ENCODE data around the gene OR6J1. TPM values are rescaled to one million over a fixed set of nuclear protein-coding genes. Genes with fewer than 3 reads are reported as not detected.

OR6J1 gene
- total RNA-seq, 1 donor from 2014 or later, result not detected

GRCh38 chr14:22656945-22657731 lies 13.0 kb upstream of the OR6J1 start:
- DNase-seq (ENCODE audit: low read depth), result peak; percentile 51
- Histone ChIP-seq H3K4me3 (ENCODE audit: low read depth, low read length) (no peak overlapping the region), H3K27me3 (ENCODE audit: control insufficient read depth, insufficient read depth, low read length) (no peaks in the 10 kb centered on the region), H3K36me3 (ENCODE audit: control insufficient read depth, insufficient read depth, low read length) (no peaks in the 10 kb centered on the region)
- TF ChIP-seq, protein P1, sequence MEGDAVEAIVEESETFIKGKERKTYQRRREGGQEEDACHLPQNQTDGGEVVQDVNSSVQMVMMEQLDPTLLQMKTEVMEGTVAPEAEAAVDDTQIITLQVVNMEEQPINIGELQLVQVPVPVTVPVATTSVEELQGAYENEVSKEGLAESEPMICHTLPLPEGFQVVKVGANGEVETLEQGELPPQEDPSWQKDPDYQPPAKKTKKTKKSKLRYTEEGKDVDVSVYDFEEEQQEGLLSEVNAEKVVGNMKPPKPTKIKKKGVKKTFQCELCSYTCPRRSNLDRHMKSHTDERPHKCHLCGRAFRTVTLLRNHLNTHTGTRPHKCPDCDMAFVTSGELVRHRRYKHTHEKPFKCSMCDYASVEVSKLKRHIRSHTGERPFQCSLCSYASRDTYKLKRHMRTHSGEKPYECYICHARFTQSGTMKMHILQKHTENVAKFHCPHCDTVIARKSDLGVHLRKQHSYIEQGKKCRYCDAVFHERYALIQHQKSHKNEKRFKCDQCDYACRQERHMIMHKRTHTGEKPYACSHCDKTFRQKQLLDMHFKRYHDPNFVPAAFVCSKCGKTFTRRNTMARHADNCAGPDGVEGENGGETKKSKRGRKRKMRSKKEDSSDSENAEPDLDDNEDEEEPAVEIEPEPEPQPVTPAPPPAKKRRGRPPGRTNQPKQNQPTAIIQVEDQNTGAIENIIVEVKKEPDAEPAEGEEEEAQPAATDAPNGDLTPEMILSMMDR (IDR thresholded peaks at IDR 0.05; ENCODE audit: insufficient read depth, low read length, poor library complexity, severe bottlenecking), result no peak

GRCh38 chr14:22656226-22656625 lies 12.1 kb upstream of the OR6J1 start:
- no peaks in the 10 kb centered on the region for H3K36me3 ChIP-seq (ENCODE audit: control insufficient read depth, insufficient read depth, low read length)
- TF ChIP-seq, protein P1 (IDR thresholded peaks at IDR 0.05; ENCODE audit: insufficient read depth, low read length, poor library complexity, severe bottlenecking), result no peak
- no peak overlapping the region for H3K4me3 ChIP-seq (ENCODE audit: low read depth, low read length)
- H3K27me3 ChIP-seq (ENCODE audit: control insufficient read depth, insufficient read depth, low read length), result no peaks in the 10 kb centered on the region
- DNase-seq (ENCODE audit: low read depth), result no peak

DNA sequence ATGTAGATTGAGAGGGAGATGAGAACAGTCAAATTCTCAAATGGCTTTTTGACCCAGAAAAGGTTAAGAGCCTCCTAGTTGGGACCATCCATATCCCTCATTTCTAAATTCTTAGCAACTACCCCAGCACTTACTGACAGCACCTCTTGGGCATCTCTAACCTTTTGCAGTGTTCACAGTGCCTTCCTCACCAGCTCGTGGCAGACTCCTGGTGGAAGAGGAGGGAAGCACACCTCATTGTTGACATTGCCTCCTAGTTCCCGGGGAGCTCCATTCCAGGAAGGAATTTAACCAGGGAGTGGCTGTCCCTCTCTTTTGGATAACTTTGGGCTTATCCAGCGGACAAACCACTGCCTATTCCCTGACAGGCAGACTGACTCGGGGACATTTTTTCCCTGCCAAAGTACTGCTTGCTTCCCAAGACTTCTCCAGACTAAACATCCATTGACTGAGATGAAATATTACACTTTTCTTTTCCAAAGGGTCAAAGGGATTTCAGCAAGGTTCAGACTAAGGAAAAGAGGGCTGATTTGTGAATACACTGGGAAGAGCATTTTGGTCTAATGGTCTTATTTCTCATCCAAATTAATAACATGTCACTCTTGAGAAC lies 9.0 kb upstream of the OR6J1 start:
- TF ChIP-seq, protein P1 (IDR thresholded peaks at IDR 0.05; ENCODE audit: insufficient read depth, low read length, poor library complexity, severe bottlenecking), result peak; percentile 89
- no peaks in the 10 kb centered on the region for H3K27me3 ChIP-seq (ENCODE audit: control insufficient read depth, insufficient read depth, low read length)
- no peaks in the 10 kb centered on the region for H3K36me3 ChIP-seq (ENCODE audit: control insufficient read depth, insufficient read depth, low read length)
- H3K4me3 ChIP-seq (ENCODE audit: low read depth, low read length), result no peak overlapping the region
- DNase-seq (ENCODE audit: low read depth), result peak; percentile 26

DNA sequence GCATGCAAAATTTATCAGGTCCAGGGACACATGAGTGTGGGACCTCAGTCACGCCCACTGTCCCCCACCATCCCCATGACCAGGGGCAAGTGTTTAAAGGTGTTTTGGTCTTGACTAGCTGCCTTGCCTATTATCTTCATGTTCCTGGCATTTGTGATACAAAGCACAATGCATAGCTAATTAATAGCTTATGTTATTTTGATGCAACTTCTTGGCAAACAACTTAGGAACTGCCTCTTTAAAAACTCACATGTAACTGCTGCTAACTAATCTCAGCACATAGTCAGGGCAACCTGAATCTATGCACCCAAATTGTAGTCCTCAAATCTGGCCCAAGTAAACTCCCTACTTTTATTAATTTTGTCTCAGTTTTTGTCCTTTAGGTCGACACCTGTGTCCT lies 7.4 kb upstream of the OR6J1 start:
- no peak for DNase-seq (ENCODE audit: low read depth)
- Histone ChIP-seq H3K36me3 (ENCODE audit: control insufficient read depth, insufficient read depth, low read length) (no peaks in the 10 kb centered on the region), H3K4me3 (ENCODE audit: low read depth, low read length) (no peak overlapping the region)

GRCh38 chr14:22650960-22651521 lies 6.9 kb upstream of the OR6J1 start:
- Histone ChIP-seq H3K27me3 (ENCODE audit: control insufficient read depth, insufficient read depth, low read length) (no peaks in the 10 kb centered on the region), H3K36me3 (ENCODE audit: control insufficient read depth, insufficient read depth, low read length) (no peaks in the 10 kb centered on the region), H3K4me3 (ENCODE audit: low read depth, low read length) (no peak overlapping the region)
- peak; percentile 23 for DNase-seq (ENCODE audit: low read depth)
- TF ChIP-seq, protein P1 (IDR thresholded peaks at IDR 0.05; ENCODE audit: insufficient read depth, low read length, poor library complexity, severe bottlenecking), result no peak

More for the DNA sequence above, 7.4 kb upstream of the OR6J1 start:
- TF ChIP-seq, protein P1 (IDR thresholded peaks at IDR 0.05; ENCODE audit: insufficient read depth, low read length, poor library complexity, severe bottlenecking), result no peak
- no peaks in the 10 kb centered on the region for H3K27me3 ChIP-seq (ENCODE audit: control insufficient read depth, insufficient read depth, low read length)

Measured in kidney epithelial cell (primary cell).